ENCODE data around the gene EIF2D. TPM values are rescaled to one million over a fixed set of nuclear protein-coding genes. Genes with fewer than 3 reads are reported as not detected.

Gene EIF2D
- total and polyA plus RNA-seq, 9 of the 15 experiments (the other 6 are each of a cell fraction or from before 2014, with no cell fraction given), result 81.1 to 138 (median 93.9) TPM

DNA sequence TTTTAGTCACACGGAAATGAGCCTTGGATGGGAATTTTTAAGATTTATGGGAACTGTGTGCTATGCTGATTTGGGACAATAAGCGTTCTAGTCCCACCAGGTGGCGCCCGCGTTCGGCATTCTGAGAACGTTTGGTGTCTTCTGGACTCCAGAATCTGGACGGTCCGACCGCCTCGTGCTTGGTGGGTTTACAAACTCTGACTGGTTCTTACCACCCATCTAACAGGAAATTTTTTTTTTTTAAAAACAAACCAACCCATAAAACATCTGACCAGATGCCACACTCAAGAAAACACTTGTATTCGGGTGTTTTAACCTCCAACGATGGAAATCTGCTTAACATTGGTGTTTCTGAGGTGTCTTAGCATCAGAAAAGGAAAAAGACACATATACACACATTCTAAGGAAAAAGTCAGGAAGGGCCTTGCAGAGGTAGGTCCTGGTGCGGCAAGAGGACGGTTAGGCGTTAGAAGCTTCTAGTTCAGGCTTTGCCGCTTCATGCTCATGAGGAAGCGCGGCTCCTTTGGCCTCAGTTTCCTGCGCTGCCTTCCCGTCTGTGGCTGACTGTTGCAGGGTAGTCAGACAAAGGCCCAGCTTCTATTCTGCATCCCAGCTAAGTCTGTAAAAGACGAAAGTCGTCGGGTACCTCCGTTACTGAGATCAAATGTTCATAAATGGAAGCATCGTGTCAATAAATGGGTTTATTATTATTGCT is 22.3 kb upstream of the EIF2D start (continued):
- TF ChIP-seq, protein P1, sequence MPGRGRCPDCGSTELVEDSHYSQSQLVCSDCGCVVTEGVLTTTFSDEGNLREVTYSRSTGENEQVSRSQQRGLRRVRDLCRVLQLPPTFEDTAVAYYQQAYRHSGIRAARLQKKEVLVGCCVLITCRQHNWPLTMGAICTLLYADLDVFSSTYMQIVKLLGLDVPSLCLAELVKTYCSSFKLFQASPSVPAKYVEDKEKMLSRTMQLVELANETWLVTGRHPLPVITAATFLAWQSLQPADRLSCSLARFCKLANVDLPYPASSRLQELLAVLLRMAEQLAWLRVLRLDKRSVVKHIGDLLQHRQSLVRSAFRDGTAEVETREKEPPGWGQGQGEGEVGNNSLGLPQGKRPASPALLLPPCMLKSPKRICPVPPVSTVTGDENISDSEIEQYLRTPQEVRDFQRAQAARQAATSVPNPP (IDR thresholded peaks at IDR 0.05; ENCODE audit: borderline replicate concordance, insufficient read depth, insufficient read length), result no peak
- TF ChIP-seq CBX5 (IDR thresholded peaks at IDR 0.05; ENCODE audit: borderline replicate concordance, low read depth), result no peak
- no peak for TF ChIP-seq PHB (CRISPR knock-in tag; IDR thresholded peaks at IDR 0.05)
- no peak for TF ChIP-seq PRPF4 (IDR thresholded peaks at IDR 0.05; ENCODE audit: insufficient read depth, low read depth, low read length, poor library complexity, severe bottlenecking)
- TF ChIP-seq BACH1 (tag; IDR thresholded peaks at IDR 0.05), result no peak
- TF ChIP-seq POLR2AphosphoS2 (IDR thresholded peaks at IDR 0.05; ENCODE audit: low read length), result no peak
- no peak for TF ChIP-seq ILK (tag; IDR thresholded peaks at IDR 0.05; ENCODE audit: borderline replicate concordance, low read depth)
- peak; percentile 19; the same call in 1 of the 2 replicates for TF ChIP-seq ARID1B (IDR thresholded peaks at IDR 0.05)
- TF ChIP-seq, protein P2, sequence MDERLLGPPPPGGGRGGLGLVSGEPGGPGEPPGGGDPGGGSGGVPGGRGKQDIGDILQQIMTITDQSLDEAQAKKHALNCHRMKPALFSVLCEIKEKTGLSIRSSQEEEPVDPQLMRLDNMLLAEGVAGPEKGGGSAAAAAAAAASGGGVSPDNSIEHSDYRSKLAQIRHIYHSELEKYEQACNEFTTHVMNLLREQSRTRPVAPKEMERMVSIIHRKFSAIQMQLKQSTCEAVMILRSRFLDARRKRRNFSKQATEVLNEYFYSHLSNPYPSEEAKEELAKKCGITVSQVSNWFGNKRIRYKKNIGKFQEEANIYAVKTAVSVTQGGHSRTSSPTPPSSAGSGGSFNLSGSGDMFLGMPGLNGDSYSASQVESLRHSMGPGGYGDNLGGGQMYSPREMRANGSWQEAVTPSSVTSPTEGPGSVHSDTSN (CRISPR knock-in tag; IDR thresholded peaks at IDR 0.05; ENCODE audit: low read depth), result no peak
- TF ChIP-seq, protein P2 (tag; conservative IDR thresholded peaks at IDR 0.05; ENCODE audit: low read depth), result peak; percentile 73
- TF ChIP-seq, protein P3, sequence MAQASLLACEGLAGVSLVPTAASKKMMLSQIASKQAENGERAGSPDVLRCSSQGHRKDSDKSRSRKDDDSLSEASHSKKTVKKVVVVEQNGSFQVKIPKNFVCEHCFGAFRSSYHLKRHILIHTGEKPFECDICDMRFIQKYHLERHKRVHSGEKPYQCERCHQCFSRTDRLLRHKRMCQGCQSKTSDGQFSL (CRISPR knock-in tag; IDR thresholded peaks at IDR 0.05), result no peak
- TF ChIP-seq, protein P3 (tag; IDR thresholded peaks at IDR 0.05), result no peak
- no peak for TF ChIP-seq BDP1 (IDR thresholded peaks at IDR 0.05; ENCODE audit: insufficient read depth, insufficient read length)
- no peak for TF ChIP-seq HDAC6 (IDR thresholded peaks at IDR 0.05; ENCODE audit: low read depth, low read length)
- TF ChIP-seq NCOA6 (IDR thresholded peaks at IDR 0.05), result no peak
- TF ChIP-seq XRCC5 (IDR thresholded peaks at IDR 0.05; ENCODE audit: low read depth, low read length), result no peak
- no peak for TF ChIP-seq POLR2G (IDR thresholded peaks at IDR 0.05; ENCODE audit: low read depth, low read length)
- TF ChIP-seq ZNF41 (CRISPR knock-in tag; conservative IDR thresholded peaks at IDR 0.05), result no peak
- TF ChIP-seq, protein P4, sequence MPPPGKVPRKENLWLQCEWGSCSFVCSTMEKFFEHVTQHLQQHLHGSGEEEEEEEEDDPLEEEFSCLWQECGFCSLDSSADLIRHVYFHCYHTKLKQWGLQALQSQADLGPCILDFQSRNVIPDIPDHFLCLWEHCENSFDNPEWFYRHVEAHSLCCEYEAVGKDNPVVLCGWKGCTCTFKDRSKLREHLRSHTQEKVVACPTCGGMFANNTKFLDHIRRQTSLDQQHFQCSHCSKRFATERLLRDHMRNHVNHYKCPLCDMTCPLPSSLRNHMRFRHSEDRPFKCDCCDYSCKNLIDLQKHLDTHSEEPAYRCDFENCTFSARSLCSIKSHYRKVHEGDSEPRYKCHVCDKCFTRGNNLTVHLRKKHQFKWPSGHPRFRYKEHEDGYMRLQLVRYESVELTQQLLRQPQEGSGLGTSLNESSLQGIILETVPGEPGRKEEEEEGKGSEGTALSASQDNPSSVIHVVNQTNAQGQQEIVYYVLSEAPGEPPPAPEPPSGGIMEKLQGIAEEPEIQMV (tag; conservative IDR thresholded peaks at IDR 0.05; ENCODE audit: low read depth), result no peak
- no peak for TF ChIP-seq CAMTA2 (CRISPR knock-in tag; conservative IDR thresholded peaks at IDR 0.05)
- TF ChIP-seq MTA3 (IDR thresholded peaks at IDR 0.05; ENCODE audit: borderline replicate concordance), result no peak; the same call in 1 of the 2 replicates
- no peak for TF ChIP-seq HDAC8 (tag; IDR thresholded peaks at IDR 0.05)
- TF ChIP-seq RFX7 (CRISPR knock-in tag; IDR thresholded peaks at IDR 0.05), result no peak
- no peak; the same call in 1 of the 2 replicates for TF ChIP-seq NR3C1 (CRISPR knock-in tag; IDR thresholded peaks at IDR 0.05)
